Adrenal gland (tissue), 5 donors: ENCODE results near the gene KRT76.

Source experiments
- POLR2A ChIP-seq, 2 donors: fragments of 450-650 bp; IDR thresholded peaks; one replicate each; pipeline ENCODE4 v1.6.1; 2017; ENCODE audit warnings: antibody characterized with exemption in 2 of 2, mild to moderate bottlenecking in 2 of 2, moderate library complexity in 1 of 2
- TF ChIP-seq, protein P1 (sequence below), 6 experiments: fragments of 450-650 bp in 4 of 6; fragments of 200-600 bp in 2 of 6; sonication (generic) in 1 of 6; IDR thresholded peaks; 1 replicate in 5 of 6; 2 replicates in 1 of 6; pipeline versions ENCODE4 v1.5.1 to v1.8.0; 2016 to 2021; ENCODE audit warnings: antibody characterized with exemption in 6 of 6, mild to moderate bottlenecking in 2 of 6, moderate library complexity in 1 of 6
- donor health status: DM: no; HTN: no; CAD: no.

DNA sequence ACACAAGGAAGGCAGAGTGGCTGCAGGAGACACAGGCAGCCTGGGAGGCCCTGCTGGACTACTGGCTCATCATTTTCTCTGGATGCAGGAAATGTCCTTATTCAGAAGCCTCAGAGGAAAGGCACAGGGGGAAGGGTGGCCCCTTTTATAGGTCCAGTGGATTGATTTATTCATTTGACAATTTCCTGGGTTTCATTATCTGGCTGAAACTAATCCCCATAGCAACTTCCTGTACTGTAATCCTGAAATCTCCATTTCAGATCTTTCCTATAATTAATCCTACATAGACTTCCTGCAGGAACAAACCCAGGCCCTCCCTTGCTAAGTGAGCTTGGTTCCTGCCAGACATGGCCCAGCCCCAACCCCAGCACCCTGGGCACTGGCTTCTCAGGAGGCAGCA is 23.0 kb downstream of the KRT76 start:
- TF ChIP-seq, protein P1, sequence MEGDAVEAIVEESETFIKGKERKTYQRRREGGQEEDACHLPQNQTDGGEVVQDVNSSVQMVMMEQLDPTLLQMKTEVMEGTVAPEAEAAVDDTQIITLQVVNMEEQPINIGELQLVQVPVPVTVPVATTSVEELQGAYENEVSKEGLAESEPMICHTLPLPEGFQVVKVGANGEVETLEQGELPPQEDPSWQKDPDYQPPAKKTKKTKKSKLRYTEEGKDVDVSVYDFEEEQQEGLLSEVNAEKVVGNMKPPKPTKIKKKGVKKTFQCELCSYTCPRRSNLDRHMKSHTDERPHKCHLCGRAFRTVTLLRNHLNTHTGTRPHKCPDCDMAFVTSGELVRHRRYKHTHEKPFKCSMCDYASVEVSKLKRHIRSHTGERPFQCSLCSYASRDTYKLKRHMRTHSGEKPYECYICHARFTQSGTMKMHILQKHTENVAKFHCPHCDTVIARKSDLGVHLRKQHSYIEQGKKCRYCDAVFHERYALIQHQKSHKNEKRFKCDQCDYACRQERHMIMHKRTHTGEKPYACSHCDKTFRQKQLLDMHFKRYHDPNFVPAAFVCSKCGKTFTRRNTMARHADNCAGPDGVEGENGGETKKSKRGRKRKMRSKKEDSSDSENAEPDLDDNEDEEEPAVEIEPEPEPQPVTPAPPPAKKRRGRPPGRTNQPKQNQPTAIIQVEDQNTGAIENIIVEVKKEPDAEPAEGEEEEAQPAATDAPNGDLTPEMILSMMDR (IDR thresholded peaks at IDR 0.05) = no peak
- TF ChIP-seq POLR2A (IDR thresholded peaks at IDR 0.05) = no peak
